Measurements from ENCODE around the gene STAT3.
A peak's percentile ranks its signal among the peaks of the same experiment; 100 is the strongest.

Gene STAT3

GRCh38 chr17:42339221-42339620 is 49.0 kb downstream of the STAT3 start:
- TF ChIP-seq CTCF (IDR thresholded peaks at IDR 0.05; ENCODE audit: extremely low read depth, missing control alignments): no peak
- no peak for DNase-seq (ENCODE audit: low spot score)

GRCh38 chr17:42338427-42338985 is 49.7 kb downstream of the STAT3 start:
- DNase-seq (ENCODE audit: low spot score): no peak
- no peak for TF ChIP-seq CTCF (IDR thresholded peaks at IDR 0.05; ENCODE audit: extremely low read depth, missing control alignments)

- DNase-seq (ENCODE audit: low spot score): peak; percentile 66
- no peak for TF ChIP-seq CTCF (IDR thresholded peaks at IDR 0.05; ENCODE audit: extremely low read depth, missing control alignments)
These were observed 50.8 kb downstream of the STAT3 start for GRCh38 chr17:42337442-42337841.

GRCh38 chr17:42334677-42335076 is 53.6 kb downstream of the STAT3 start:
- DNase-seq (ENCODE audit: low spot score): no peak
- TF ChIP-seq CTCF (IDR thresholded peaks at IDR 0.05; ENCODE audit: extremely low read depth, missing control alignments): no peak

- no peak for DNase-seq (ENCODE audit: low spot score)
- TF ChIP-seq CTCF (IDR thresholded peaks at IDR 0.05; ENCODE audit: extremely low read depth, missing control alignments): no peak
These were observed 55.2 kb downstream of the STAT3 start for GRCh38 chr17:42333053-42333452.

- TF ChIP-seq CTCF (IDR thresholded peaks at IDR 0.05; ENCODE audit: extremely low read depth, missing control alignments): no peak
- DNase-seq (ENCODE audit: low spot score): no peak
These were observed 58.9 kb downstream of the STAT3 start for GRCh38 chr17:42329025-42329976.

GRCh38 chr17:42325026-42325425 is 63.2 kb downstream of the STAT3 start:
- DNase-seq (ENCODE audit: low spot score): no peak

More at GRCh38 chr17:42325026-42325425, 63.2 kb downstream of the STAT3 start:
- TF ChIP-seq CTCF (IDR thresholded peaks at IDR 0.05; ENCODE audit: extremely low read depth, missing control alignments): no peak

Data from GM20000 (cell line).